SK-N-SH treated with all-trans-retinoic acid at 6 μM for 48 hours (cell line): ENCODE results near the gene RPP30.

ENCODE experiments used
- ATAC-seq: fragments of 200-7000 bp; cut with Tn5 transposase; 3 replicates; pipeline ENCODE4 v1.9.1; 2020; ENCODE audit warnings: mild to moderate bottlenecking, moderate library complexity
- ARNTL ChIP-seq: fragments of 450-650 bp; formaldehyde crosslinking; IDR thresholded peaks from 2 replicates; pipeline ENCODE4 v1.5.0; 2020; ENCODE audit warnings: low read depth, mild to moderate bottlenecking, moderate library complexity, borderline replicate concordance
- BACH2 ChIP-seq: fragments of 250-450 bp; sonication (Bioruptor Pico); IDR thresholded peaks from 2 replicates; pipeline ENCODE4 v1.9.0; 2021; ENCODE audit warnings: mild to moderate bottlenecking, borderline replicate concordance
- CSRNP3 ChIP-seq: fragments of 250-450 bp; sonication (Bioruptor Pico); IDR thresholded peaks from 2 replicates; pipeline ENCODE4 v1.5.1; 2021; ENCODE audit warnings: mild to moderate bottlenecking, moderate library complexity
- ESRRG ChIP-seq: fragments of 250-450 bp; sonication (Bioruptor Pico); IDR thresholded peaks from 2 replicates; pipeline ENCODE4 v1.6.1; 2021; ENCODE audit warnings: mild to moderate bottlenecking
- GLIS3 ChIP-seq: fragments of 250-450 bp; sonication (Bioruptor Pico); IDR thresholded peaks from 2 replicates; pipeline ENCODE4 v1.5.0; 2020; ENCODE audit warnings: mild to moderate bottlenecking, moderate library complexity
- ISL1 ChIP-seq: fragments of 250-450 bp; sonication (Bioruptor Pico); IDR thresholded peaks from 2 replicates; pipeline ENCODE4 v2.1.2; 2022; ENCODE audit warnings: mild to moderate bottlenecking, moderate library complexity
- OSR1 ChIP-seq: fragments of 250-450 bp; sonication (Bioruptor Pico); IDR thresholded peaks from 2 replicates; pipeline ENCODE4 v1.8.0; 2022; ENCODE audit warnings: moderate library complexity, mild to moderate bottlenecking, inconsistent platforms
- PATZ1 ChIP-seq: fragments of 250-450 bp; sonication (Bioruptor Pico); IDR thresholded peaks from 2 replicates; pipeline ENCODE4 v1.8.0; 2020; ENCODE audit warnings: mild to moderate bottlenecking, moderate library complexity, borderline replicate concordance
- POU6F1 ChIP-seq: fragments of 250-450 bp; sonication (Bioruptor Pico); IDR thresholded peaks from 2 replicates; pipeline ENCODE4 v1.8.0; 2021; ENCODE audit warnings: low read depth, mild to moderate bottlenecking, moderate library complexity, borderline replicate concordance
- RARB ChIP-seq: fragments of 250-450 bp; sonication (Bioruptor Pico); IDR thresholded peaks from 2 replicates; pipeline ENCODE4 v1.8.0; 2021; ENCODE audit warnings: mild to moderate bottlenecking, moderate library complexity
- TOX ChIP-seq: fragments of 250-450 bp; sonication (Bioruptor Pico); IDR thresholded peaks from 2 replicates; pipeline ENCODE4 v1.8.0; 2021; ENCODE audit warnings: mild to moderate bottlenecking, moderate library complexity, borderline replicate concordance
- TSHZ2 ChIP-seq: fragments of 250-450 bp; sonication (Bioruptor Pico); IDR thresholded peaks from 2 replicates; pipeline ENCODE4 v1.5.0; 2020; ENCODE audit warnings: mild to moderate bottlenecking, moderate library complexity
- ZC3H10 ChIP-seq: fragments of 250-450 bp; sonication (Bioruptor Pico); IDR thresholded peaks from 2 replicates; pipeline ENCODE4 v1.5.1; 2021; ENCODE audit warnings: mild to moderate bottlenecking, moderate library complexity
- ZFP3 ChIP-seq: fragments of 250-450 bp; sonication (Bioruptor Pico); IDR thresholded peaks from 2 replicates; pipeline ENCODE4 v1.5.0; 2020; ENCODE audit warnings: mild to moderate bottlenecking, moderate library complexity
- ZFP30 ChIP-seq: fragments of 450-650 bp; formaldehyde crosslinking; IDR thresholded peaks from 2 replicates; pipeline ENCODE4 v1.5.0; 2022; ENCODE audit warnings: mild to moderate bottlenecking, moderate library complexity

RPP30 gene

GRCh38 chr10:90916392-90917237 lies 44.8 kb downstream of the RPP30 start (continued):
- TF ChIP-seq ARNTL (CRISPR knock-in tag) (no peak), OSR1 (no peak), ZFP3 (CRISPR knock-in tag) (no peak), POU6F1 (CRISPR knock-in tag) (no peak), BACH2 (CRISPR knock-in tag) (no peak), CSRNP3 (CRISPR knock-in tag) (no peak)

- no peak for TF ChIP-seq ESRRG (CRISPR knock-in tag)
- TF ChIP-seq ISL1 (CRISPR knock-in tag), result peak; percentile 92
- no peak for TF ChIP-seq PATZ1 (CRISPR knock-in tag)
- TF ChIP-seq GLIS3, result no peak
- 0 out of 2 replicates have a peak, but pooled peaks have one; percentile 21 for TF ChIP-seq TOX (CRISPR knock-in tag)
Measured at GRCh38 chr10:90917238-90917967, 45.6 kb downstream of the RPP30 start.

GRCh38 chr10:90917968-90918318 lies 46.2 kb downstream of the RPP30 start:
- TF ChIP-seq ESRRG (CRISPR knock-in tag) (no peak), ZFP30 (no peak), OSR1 (no peak), TSHZ2 (no peak), POU6F1 (CRISPR knock-in tag) (no peak), ZFP3 (CRISPR knock-in tag) (no peak), RARB (CRISPR knock-in tag) (no peak), ZC3H10 (CRISPR knock-in tag) (no peak)
- peak; percentile 13; the same call in 2 of the 3 replicates for ATAC-seq

More at GRCh38 chr10:90917238-90917967, 45.6 kb downstream of the RPP30 start:
- peak; percentile 53 for ATAC-seq
